ENCODE results near the gene XYLT2. TPM values are rescaled to one million over a fixed set of nuclear protein-coding genes. Genes with fewer than 3 reads are reported as not detected.

The XYLT2 gene
- total and polyA plus RNA-seq, 2 of the 8 experiments (the other 6 are each of a cell fraction or from before 2014, with no cell fraction given): 28.0 to 29.9 TPM

DNA sequence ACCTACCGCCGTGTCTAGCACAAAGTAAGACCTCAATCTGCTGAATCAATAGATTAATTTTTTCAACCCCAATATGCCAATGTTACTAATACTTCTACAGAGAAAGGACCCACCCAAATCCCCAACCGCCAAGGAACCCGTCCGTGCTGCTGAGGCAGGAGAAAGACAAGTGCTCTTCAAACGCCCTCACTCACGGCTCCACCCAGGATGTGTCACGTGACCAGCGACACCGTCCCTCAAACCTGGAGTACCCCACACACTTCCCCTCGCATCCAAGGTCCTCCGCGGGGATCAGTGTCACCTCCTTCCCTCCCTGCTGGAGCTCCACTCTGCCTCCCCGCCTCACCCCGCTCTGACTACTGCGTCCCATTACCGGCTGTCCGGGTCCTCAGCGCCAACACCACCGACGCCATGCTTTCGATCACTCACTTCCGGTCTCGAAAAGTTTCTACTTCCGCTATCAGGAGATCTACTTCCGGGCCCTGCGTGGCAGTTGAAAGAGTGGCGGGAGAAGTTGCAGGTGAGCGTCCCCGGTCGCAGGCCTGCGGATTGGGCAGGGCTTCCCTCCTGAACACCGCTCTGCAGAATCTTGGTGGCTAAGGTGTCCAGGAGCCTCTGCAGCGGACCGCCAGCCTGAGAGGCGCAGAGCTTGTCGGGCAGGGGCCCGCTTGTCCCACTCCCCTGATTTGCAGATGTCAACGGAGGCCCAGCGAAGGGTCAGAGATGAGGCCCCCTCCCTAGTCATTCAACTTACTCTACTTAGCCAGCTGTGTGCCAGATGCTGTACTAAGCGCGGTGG, 27.0 kb downstream of the XYLT2 start, which contains the start of the genes EME1 and MRPL27 (continued):
- TF ChIP-seq, protein P1, sequence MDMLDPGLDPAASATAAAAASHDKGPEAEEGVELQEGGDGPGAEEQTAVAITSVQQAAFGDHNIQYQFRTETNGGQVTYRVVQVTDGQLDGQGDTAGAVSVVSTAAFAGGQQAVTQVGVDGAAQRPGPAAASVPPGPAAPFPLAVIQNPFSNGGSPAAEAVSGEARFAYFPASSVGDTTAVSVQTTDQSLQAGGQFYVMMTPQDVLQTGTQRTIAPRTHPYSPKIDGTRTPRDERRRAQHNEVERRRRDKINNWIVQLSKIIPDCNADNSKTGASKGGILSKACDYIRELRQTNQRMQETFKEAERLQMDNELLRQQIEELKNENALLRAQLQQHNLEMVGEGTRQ (IDR thresholded peaks at IDR 0.05; ENCODE audit: low read length): peak; percentile 93
- peak; percentile 93 for TF ChIP-seq ASH2L (IDR thresholded peaks at IDR 0.05; ENCODE audit: low read length)
